HG03558 (cell line): ENCODE results near the gene PEF1.
A peak's percentile ranks its signal among the peaks of the same experiment; 100 is the strongest.

Experiments used
- ATAC-seq: cut with Tn5 transposase; IDR thresholded peaks from one replicate; pipeline ENCODE4 v1.9.1; 2021; ENCODE audit warnings: moderate number of reproducible peaks; ENCODE audit not compliant: unreplicated experiment; ENCODE audit errors: extremely low read depth

Gene PEF1

DNA sequence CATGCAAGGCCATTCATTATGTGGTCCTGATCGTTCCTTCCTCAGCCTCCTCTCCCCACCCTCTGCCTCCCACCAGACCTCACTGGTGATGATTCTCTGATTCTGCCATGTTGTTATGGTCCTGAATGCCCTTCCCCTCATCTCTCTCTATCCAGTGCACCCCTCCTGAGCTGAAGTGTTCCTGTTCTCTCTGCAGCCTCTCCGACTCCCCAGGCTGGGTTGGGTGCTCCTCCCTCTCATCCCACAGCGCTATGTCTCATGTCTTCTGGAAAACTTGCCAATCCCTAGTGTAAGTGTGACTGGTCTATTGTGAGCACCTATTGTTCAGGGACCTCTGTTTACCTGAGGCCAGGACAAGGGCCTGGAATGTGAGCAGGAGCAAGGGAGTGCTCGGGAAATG, 11.1 kb upstream of the PEF1 start:
- ATAC-seq, result no peak

DNA sequence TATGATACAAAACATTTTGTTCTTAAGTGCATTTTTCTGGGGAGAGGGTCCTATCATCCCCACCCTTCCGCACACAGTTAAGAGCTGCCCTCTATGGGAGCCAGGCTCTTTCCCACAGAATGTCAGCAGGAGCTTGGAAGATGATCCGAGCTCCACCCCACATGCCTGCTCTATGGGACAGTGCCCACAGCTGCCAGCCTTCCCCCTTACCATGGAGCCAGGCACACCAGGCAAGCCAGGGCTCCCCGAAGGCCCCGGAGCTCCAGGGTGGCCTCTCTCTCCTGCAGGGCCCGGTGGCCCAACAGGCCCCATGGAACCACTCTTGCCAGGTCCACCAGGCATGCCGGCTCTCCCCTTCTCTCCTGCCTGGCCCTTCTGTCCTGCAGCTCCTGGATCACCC, 10.4 kb upstream of the PEF1 start:
- ATAC-seq, result no peak

GRCh38 chr1:31654474-31654776, 9.7 kb upstream of the PEF1 start:
- no peak for ATAC-seq

- no peak for ATAC-seq
These were observed 9.2 kb upstream of the PEF1 start for GRCh38 chr1:31653717-31654473.

GRCh38 chr1:31652891-31653499, 8.3 kb upstream of the PEF1 start:
- no peak for ATAC-seq

DNA sequence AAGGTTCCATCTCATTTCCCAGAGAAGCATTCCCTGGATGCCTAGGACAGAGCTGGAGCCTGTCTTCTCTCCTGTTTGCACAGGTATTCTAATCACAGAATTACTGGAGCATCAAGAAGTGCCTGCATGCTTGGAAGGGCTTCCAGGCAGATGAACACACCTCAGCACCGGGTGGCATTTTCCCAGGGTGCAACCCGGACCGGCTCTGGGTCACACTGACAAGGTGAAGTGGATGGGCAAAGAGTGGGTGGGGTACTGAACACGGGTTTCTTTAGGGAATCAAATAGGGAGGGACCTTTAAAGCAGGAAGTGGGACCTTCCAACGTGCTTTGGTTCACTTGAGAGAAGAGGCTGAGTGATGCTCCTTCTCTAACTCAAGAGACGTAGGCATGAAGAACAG, 7.1 kb upstream of the PEF1 start:
- no peak for ATAC-seq

GRCh38 chr1:31651089-31651420, 6.4 kb upstream of the PEF1 start:
- no peak for ATAC-seq

GRCh38 chr1:31650161-31651088, 5.7 kb upstream of the PEF1 start:
- ATAC-seq, result no peak

DNA sequence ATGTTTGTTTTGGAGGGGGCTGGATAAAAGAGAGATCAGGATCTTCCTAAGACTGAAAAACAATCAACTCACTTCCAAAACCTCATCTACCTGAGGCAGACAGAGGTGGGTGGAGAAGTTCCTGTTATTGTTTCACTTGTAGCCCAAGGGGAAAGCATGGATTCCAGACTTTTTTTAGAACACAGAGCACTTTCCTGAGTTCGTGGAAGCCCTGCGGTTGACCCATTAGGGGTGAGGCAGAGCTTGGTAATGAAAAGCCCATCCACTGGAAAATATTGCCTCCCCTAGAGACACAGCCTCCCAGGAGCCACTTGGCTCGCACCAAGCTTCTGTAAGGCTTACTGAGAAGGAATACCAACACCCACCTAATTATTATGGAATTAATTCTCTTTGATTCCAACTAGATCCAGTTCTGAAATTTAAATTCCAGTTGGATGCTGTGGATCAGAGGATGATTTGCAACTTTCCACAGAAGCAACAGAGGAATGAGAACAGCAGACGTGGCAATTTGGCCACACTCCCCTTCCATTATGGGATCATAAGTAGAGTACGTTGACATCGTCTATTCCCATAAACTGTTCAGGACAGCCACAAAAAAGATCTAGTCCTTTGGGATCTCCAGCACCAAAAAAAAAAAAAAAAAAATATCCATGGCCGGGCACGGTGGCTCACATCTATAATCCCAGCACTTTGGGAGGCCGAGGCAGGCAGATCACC, 4.1 kb upstream of the PEF1 start:
- no peak for ATAC-seq

DNA sequence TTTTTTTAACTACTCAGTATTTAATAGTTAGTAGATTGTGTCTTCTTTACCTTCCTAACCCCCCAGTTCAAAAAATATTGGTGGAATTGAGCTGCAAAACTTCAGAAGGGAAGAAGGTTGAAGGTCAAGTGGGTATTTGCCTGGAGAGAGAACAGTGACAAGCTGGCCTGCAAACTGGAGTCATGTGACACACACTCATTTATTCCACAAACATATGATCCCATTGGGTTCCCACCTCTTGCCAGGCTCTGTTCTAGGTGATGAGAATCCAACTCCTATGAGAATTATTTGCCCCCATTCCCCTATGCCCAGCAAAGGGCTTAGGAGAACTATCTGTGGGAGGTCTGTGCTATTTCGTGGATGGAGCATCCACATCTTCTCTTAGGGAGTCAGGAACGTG, 3.5 kb upstream of the PEF1 start:
- ATAC-seq, result no peak

- no peak for ATAC-seq
These were observed 2.4 kb upstream of the PEF1 start for GRCh38 chr1:31647106-31647505.

GRCh38 chr1:31646259-31646960, 1.7 kb upstream of the PEF1 start:
- no peak for ATAC-seq

- no peak for ATAC-seq
These were observed 545 bp upstream of the PEF1 start for GRCh38 chr1:31645274-31645568.

DNA sequence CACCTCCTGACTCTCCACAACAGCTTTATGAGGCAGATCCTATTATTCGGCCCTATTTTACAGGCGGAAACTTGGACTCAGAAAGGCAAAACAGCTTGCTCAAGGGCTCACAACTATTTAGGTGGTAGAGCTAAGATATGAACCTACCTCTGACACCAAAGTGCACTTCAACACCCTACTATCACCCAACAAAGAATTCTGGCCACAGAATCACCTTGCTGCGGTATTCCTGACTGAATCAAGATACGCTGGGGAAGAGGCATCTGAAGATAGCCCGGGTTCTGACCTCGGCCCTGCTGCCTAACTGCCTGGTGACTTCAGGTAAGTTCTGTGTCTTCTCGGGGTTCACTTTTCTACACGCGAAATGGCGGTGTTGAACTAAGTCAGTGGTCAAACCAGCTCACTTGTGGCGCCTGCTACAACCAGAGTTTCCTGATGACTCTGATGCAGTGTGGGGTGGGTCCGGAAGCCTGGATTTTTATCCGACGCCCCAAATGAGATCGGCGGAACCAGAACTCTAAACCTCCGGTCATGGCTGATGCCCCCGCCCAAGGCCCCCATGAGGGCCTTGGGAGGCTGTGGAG, 608 bp downstream of the PEF1 start:
- peak; percentile 12 for ATAC-seq

DNA sequence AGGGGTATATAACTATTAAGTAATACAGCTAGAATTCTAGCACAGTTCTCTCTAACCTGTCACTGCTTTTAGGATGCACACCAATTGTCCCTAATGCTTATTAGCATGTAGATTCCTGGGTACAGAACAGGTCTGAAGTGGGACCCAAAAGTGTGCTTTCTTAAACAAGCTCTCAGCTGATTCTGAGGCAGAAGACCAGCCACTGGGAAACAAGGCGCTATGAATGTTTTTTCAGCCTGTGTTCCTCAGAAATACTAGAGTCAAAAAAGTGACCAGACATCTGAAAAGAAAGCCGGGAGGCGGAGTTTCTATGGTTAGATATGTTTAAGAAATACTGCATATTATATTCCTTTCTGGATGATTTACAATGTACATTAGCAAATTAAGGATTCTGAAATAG, 1.8 kb downstream of the PEF1 start:
- no peak for ATAC-seq

- no peak for ATAC-seq
These were observed 2.3 kb downstream of the PEF1 start for GRCh38 chr1:31642366-31642765.

DNA sequence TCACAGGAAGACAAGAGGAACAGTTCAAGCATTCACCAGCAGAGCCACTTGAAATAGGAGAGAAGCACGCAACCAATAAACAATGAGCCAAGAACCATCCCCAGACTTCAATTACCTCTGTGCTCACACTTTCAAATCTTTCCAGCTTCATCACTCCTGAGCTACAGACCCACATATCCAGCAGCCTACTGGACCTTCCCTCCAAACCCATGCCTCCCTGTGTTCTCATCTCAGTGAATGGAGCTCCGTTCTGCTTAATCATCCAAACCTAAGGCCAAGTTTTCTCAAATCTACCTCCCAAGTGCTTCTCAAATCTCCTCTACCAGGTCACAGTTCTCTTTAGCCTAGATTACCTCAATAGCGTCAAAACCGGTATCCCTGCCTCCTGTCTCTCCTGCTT, 3.7 kb downstream of the PEF1 start:
- no peak for ATAC-seq

- ATAC-seq, result no peak
These were observed 4.5 kb downstream of the PEF1 start for GRCh38 chr1:31640179-31640578.

DNA sequence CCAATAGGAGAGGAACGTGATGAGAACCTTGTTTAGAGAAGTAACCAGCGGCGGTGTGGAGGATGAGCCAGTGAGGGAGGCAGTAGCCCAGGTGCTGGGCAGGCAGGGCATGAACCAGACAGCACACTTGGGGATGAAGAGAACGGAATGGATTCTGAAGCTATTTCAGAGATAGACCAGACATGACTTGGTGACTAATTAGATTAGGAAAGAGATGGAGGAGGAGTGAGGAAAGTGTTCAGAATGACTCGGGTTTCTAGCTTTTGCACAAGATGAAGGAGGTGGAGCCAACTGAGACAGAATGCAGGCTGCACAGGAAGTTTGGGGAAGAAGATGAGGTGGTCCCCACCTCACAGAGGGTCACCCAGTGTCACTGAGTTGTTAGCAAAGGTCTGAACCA, 5.1 kb downstream of the PEF1 start:
- no peak for ATAC-seq
